ENCODE data around the gene ABHD1.
"Not testable (repeated sequence)": the region's sequence is repeated elsewhere in the genome, so short reads cannot be mapped to it uniquely, and the experiment has no call there.

The ABHD1 gene

DNA sequence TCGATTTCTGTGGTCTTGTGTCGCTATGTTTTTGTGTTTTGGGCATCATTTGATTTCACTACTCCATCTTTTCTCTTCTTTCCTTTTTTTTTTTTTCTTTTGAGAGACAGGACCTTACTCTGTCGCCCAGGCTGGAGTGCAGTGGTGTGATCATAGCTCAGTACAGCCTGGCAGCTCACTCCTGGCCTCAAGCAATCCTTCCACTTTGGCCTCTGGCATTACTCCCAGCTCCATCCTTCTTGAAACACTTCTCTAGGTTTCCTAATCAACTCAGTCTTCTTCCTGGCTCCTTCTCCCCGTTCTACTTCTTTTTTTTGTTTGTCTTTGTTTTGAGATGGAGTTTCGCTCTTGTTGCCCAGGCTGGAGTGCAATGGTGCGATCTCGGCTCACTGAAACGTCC lies 51.7 kb downstream of the ABHD1 start:
- DNase-seq: no peak

DNA sequence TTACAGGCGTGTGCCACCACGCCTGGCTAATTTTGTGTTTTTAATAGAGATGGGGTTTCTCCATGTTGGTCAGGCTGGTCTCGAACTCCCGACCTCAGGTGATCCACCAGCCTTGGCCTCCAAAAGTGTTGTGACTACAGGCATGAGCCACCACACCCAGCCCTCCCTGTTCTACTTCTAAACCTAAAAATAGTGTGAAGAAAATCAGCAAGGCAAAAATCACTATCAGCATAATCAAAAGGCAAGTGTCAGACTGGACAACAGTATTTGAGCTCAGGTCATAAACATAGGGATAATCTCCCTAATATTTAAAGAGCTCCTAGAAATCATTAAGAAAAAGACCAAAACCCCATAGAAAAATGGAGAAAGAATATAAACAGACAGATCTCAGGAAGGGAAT lies 52.2 kb downstream of the ABHD1 start:
- DNase-seq: not testable (repeated sequence)

DNA sequence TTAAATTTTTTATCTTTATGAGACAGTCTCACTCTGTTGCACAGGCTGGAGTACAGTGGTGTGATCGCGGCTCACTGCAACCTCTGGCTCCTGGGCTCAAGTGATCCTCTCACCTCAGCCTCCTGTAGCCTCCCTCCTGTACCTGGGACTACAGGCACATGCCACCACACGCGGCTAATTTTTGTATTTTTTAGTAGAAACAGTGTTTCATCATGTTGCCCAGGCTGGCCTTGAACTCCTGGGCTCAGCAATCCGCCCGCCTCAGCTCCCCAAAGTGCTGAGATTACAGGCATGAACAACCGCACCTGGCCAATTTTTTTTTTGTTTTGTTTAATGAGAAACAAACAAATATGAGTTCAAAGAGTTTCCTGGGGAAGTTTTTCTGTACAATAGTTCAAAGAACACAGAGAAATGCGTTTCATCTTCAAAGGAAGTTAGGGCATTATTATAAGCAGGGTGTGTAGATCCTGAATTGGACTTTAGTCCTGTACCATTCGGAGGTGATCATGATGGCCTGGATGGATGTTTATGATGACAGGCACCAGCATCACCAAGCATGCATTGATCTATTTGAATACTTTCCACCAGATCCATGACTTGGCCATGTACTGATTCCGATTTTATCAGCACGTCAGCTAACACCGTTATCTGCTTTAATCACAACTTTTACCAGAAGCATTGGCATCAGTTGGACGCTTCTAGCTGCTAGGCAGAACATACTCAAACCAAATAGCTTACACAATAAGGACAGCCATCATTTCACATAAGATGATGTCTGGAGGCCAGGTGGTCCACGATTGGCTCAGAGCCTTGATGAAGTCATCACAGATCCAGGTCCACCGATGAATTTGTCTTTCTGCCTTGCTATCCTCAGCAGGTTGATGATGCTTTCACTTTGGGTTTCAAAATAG lies 54.1 kb downstream of the ABHD1 start:
- no peak for DNase-seq

DNA sequence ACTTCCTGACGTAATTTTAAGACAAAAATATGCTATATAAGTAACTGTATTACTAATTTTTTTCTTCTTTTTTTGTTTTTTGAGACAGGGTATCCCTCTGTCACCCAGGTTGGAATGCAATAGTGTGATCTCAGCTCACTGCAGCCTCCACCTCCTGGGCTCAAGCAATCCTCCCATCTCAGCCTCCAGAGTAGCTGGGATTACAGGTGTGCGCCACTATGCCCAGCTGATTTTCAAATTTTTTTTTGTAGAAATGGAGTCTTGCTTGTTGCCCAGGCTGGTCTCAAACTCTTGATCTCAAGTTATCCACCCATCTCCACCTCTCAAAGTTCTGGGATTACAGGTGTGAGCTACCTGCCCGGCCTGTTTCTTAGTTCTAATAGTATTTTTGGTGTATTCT lies 54.9 kb downstream of the ABHD1 start:
- no peak for DNase-seq

DNA sequence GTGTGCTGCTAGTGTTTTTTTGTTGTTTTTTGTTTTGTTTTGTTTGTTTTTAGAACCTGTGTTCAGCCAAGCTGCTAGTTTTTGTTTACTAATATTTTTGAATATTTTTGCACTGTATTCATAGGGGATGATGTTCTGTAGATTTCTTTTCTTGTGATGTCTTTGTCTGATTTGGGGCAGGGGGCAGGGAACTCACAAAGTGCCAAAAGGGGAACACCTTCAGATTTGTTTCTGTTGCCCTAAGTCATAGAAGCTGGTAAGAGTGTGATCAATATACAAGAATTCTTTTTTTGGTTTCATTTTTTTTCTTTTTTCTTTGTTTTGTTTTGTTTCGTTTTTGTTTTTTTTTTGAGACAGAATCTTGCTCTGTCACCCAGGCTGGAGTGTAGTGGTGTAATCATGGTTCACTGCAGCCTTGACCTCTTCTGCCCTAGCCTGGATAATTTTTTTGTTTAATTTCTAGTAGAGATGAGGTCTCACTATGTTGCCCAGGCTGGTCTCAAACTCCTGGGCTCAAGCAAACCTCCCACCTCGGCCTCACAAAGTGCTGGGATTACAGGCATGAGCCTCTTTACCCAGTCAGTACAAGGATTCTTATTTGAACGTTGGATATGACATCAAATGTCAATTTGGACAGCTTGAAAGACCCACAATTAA lies 55.9 kb downstream of the ABHD1 start:
- DNase-seq: no peak
